Measurements from ENCODE around the gene NT5C3A. TPM values are rescaled to one million over a fixed set of nuclear protein-coding genes. Genes with fewer than 3 reads are reported as not detected.
"Not testable (repeated sequence)": the region's sequence is repeated elsewhere in the genome, so short reads cannot be mapped to it uniquely, and the experiment has no call there.

The NT5C3A gene
- total RNA-seq, 1 donor from 2014 or later, result 18.2 TPM

DNA sequence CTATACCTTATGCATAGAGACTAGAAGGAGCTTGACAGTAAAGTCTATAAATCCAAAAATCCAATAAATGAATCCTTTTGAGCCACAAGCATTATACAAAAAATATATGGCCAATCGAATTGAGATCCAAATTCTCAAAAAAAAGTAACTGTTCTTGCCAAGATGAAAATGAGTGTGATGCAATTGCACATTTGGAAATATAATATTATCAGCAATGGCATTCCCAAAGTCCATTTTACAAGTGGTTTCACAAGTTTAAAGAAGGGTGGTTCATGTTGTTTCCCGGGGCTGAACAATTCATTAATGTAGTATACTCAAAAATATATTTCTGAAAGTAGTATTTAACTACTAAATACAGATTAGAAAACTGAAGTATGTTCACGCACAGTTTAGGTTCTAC lies 39.3 kb upstream of the NT5C3A start:
- no peak for DNase-seq (ENCODE audit: low read depth)
- TF ChIP-seq, protein P1, sequence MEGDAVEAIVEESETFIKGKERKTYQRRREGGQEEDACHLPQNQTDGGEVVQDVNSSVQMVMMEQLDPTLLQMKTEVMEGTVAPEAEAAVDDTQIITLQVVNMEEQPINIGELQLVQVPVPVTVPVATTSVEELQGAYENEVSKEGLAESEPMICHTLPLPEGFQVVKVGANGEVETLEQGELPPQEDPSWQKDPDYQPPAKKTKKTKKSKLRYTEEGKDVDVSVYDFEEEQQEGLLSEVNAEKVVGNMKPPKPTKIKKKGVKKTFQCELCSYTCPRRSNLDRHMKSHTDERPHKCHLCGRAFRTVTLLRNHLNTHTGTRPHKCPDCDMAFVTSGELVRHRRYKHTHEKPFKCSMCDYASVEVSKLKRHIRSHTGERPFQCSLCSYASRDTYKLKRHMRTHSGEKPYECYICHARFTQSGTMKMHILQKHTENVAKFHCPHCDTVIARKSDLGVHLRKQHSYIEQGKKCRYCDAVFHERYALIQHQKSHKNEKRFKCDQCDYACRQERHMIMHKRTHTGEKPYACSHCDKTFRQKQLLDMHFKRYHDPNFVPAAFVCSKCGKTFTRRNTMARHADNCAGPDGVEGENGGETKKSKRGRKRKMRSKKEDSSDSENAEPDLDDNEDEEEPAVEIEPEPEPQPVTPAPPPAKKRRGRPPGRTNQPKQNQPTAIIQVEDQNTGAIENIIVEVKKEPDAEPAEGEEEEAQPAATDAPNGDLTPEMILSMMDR (conservative IDR thresholded peaks at IDR 0.05; ENCODE audit: low read depth, low read length), result no peak
- no peak overlapping the region for H3K4me3 ChIP-seq (ENCODE audit: low read depth, low read length)

DNA sequence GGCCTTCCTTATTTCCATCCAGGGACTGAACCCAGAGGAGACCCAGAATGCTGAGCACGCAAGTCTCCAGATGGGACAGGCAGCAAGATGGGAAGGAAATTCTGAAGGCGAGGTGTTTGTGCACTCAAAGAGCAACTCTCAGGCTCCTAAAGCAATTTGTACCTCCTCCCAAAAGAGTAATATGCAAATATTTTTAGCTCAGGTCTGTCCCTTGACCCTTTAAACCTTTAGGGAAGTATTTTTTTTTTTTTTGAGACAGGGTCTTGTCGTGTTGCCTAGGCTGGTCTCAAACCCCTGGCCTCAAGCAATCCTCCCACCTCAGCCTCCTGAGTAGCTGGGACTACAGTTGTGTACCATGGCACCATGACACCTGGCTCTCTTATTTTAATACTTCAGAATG lies 38.2 kb upstream of the NT5C3A start:
- H3K4me3 ChIP-seq (ENCODE audit: low read depth, low read length), result no peak overlapping the region
- no peak for DNase-seq (ENCODE audit: low read depth)
- TF ChIP-seq, protein P1 (conservative IDR thresholded peaks at IDR 0.05; ENCODE audit: low read depth, low read length), result no peak

DNA sequence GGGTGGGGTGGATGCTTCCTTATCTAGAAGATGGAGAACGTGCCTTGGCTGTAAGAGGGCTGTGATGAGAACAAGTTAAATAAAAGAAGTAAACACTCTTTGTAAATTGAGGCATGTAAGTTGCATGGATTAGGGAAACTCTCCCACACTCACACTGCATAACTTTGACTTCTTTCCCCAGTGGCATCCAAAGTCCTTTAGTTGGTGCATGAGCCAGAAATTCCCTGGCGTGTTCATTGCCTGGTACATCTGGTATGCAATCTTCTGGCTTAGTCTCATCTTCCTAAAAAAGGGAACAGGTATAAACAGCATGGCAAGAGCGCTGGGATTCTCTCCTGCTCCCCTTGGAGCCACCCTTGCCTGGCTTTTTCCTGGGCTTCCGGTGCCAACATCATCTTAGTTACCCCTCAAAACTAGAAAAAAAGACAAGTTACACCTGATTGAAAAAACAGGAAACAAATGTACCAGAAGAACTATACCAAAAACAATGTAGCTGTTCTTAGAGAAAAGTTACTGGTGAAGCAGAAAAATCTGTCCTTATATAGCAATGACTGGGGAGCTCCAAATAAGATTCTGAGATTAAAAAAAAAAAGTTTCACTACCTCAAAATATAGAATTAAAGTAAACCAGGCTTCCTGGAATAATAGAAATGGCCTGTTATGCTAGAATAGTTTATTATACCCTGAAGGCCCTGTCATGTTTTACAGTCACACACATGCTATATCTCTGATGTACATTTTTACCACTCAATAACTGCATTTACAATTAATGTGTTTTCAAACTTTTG lies 36.8 kb upstream of the NT5C3A start:
- H3K4me3 ChIP-seq (ENCODE audit: low read depth, low read length), result no peak overlapping the region
- TF ChIP-seq, protein P1 (conservative IDR thresholded peaks at IDR 0.05; ENCODE audit: low read depth, low read length), result no peak
- DNase-seq (ENCODE audit: low read depth), result no peak

DNA sequence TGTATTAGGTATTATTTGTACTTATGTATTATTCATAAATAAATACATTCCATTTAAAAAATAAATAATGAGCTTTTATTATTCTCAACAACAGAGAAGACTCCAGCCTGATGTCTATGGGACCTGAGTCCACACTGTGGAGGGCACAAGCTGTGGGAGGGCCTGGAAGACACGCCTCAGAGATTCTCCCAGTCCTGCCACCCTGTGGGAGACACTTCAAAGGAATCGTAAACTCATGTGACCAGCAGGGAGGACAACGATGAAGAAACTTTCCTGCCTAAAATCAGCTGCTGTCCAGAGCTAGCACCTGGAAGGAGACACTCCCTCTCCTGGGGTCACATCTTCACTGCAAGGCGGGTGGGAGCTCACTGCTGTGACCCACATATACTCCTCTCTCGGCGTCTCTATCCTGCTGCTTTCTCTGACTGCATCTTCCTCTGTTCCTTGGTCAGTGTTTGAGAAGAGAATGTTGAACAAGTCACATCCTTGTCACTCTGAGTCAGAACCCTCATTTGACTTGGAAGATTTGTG lies 32.2 kb upstream of the NT5C3A start:
- H3K4me3 ChIP-seq (ENCODE audit: low read depth, low read length); DNase-seq (ENCODE audit: low read depth): not testable (repeated sequence)

DNA sequence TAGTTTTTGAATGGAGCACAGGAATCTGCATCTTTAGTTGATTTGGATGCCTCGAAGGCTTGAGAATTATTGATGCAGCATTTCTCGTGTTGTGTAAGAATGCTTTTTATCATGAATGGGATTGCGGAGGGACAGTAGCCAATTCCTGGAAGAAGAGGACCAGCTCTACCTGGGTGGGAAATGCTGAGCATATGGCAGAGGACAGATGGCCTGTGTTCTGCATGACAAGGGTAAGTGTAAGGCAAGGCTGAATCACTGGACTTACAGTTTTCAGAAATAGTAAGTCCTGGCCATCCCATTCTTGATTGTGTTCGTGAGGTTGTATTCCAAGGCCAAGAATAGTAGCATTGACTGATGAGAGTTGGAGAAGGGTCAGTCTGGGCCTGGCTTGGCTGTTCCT lies 30.7 kb upstream of the NT5C3A start:
- H3K4me3 ChIP-seq (ENCODE audit: low read depth, low read length), result no peak overlapping the region
- no peak for DNase-seq (ENCODE audit: low read depth)
- TF ChIP-seq, protein P1 (conservative IDR thresholded peaks at IDR 0.05; ENCODE audit: low read depth, low read length), result no peak

DNA sequence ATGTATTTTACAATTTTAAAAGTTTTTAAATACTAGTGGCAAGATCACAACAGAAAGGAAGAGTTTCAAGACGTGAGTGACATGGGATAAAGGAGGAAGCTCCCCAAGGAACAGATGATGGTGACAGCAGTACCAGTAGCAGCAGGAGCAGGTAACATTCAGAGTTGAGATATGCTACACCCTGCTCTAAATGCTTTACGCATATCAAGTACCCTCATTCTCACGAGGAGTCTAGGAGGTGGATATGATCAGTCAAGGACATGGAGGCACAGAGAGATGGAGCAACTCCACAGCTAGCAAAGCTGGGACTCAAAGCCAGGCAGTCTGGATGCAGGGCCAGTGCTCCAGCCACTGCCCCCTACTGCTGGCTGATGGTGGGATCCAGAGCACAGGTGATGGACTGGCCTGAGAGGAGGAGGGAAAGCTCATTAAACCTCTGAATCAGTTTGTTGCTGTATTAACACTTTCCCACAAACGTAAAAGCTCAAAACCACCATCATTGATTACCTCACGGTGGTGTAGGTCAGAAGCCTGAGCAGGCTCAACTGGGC lies 29.1 kb upstream of the NT5C3A start:
- TF ChIP-seq, protein P1 (conservative IDR thresholded peaks at IDR 0.05; ENCODE audit: low read depth, low read length), result no peak
- H3K4me3 ChIP-seq (ENCODE audit: low read depth, low read length), result no peak overlapping the region
- DNase-seq (ENCODE audit: low read depth), result no peak

DNA sequence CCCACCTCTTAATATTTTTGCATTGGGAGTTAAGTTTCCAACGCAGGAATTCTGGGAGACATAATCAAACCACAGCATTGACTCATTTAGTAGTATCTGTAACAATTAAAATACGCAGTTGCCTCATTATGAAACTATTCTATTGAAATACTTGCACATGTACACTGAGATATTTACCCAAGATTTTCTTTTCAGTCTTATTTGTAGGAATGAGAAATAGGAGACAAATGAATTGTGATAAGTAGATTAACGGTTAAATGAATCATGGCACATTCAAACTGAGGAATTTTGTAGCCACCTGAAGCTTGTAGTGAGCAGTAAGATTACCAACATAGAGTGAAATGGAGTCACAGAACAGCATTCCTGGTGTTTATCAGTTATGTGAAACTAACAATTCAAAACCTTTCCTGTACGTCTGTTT lies 28.5 kb upstream of the NT5C3A start:
- TF ChIP-seq, protein P1 (conservative IDR thresholded peaks at IDR 0.05; ENCODE audit: low read depth, low read length), result no peak
- DNase-seq (ENCODE audit: low read depth), result no peak
- H3K4me3 ChIP-seq (ENCODE audit: low read depth, low read length), result no peak overlapping the region
